Right ventricle myocardium superior (tissue), 1 donor: ENCODE measurements around the gene PSMC3. TPM values are rescaled to one million over a fixed set of nuclear protein-coding genes. Genes with fewer than 3 reads are reported as not detected.
A peak's percentile ranks its signal among the peaks of the same experiment; 100 is the strongest.

Experiments
- ATAC-seq: fragments of 200-7000 bp; cut with Tn5 transposase; one replicate; pipeline ENCODE4 v1.9.1; 2020; ENCODE audit warnings: mild to moderate bottlenecking; ENCODE audit not compliant: poor library complexity
- DNase-seq: peaks from one replicate; pipeline ENCODE4 v3.0.0-alpha.2; 2020
- intact Hi-C: fragments of 100-400 bp; cut with DNase I; formaldehyde crosslinking; loops from one replicate; pipeline ENCODE4 v1.11.2; 2022
- long read RNA-seq: library from polyadenylated mRNA; unstranded; transcript quantifications from one replicate; pipeline ENCODE4 v2.0.0, GENCODE V29; 2021
- total RNA-seq: library from RNA; stranded (reverse); fragmentation: NEBNext Ultra II Directional; extraction: Animal tissue kit (Norgen Biotek cat#: 25700); gene quantifications from one replicate; pipeline ENCODE4 v1.2.1, GENCODE V29; 2021
- donor health status: DM: no; HTN: yes; CAD: no; lungs with severe emphysema.

PSMC3 gene
- total RNA-seq, result 166 TPM
- long read RNA-seq, transcript PSMC3-212 (12 exons, 1,373 nt), result major isoform, 303 of 337 reads
- long read RNA-seq, partial matches to known transcripts, result 18 of 337 reads
- long read RNA-seq, other reads (novel, unspliced or antisense), result 16 of 337 reads

DNA sequence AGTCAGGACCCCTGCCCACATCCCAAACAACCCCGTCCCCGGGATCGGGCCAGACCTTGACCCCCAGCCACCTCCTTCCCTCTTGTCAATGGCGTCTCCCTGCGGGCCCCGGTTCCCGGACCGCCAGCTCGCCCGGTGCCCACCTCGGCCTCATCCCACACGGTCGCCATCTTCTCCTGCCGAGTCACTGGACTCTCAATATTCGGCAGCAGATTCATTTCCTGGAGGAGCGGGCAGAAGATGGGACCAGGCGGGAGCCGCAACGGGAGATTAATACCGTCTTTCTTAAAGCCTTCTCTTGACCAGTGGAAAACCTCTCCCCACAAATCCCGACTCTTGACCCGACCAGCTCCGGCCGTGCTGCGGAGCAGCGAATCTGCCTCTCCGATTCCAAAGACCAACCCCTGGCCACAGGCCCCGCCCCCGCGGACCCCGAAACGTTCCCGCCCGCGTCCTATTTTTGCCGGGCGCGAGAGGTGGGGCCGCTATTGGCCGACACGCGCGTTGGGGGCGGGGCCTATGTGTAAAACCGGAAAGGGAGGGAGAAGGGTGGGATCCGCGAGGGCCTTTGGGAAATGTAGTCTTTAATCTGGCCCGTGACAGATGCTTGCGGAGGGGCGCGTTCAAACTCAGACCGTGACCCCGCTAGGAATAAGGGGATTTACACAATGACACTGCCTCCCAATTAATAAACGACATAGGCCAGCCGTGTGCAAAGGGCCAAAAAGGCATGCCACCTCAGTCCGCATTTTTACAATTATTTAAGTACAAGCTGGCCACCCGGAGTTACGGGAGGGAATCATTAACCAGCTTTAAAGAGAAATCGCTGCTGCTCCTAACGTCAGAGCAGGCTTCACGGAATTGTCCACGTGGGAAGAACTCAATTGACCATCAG is at the start of gene PSMC3:
Gene PSMC3 (minus strand): TSS at position 378 of the 895 bp plus-strand sequence. CDS start 160 bp downstream, at position 218.
- intact Hi-C loops, result no loop called here

DNA sequence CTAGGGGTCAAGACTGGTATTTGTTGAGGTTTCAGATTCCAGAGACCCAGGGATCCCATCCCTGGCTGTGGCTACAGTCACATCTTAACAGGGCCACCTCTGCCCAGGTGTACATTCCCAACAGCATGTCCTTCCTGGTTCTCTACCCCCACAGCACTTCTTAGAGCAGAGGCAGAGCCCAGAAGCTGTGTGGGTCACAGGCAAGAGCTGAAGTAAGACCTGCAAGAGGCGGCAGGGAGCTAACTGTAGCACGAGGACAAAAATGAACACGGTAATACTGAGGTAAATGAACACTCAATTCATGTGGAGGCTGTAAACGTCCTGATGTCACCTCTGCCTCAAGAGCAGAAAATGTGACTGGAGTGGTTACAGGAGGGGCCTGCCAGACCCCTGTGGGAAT is 44.4 kb upstream of the PSMC3 start:
- intact Hi-C loops, result no loop called here
- no peak for ATAC-seq
- DNase-seq, result no peak

More for the DNA sequence above, at the start of gene PSMC3:
- ATAC-seq, result peak; percentile 99
- peak; percentile 99 for DNase-seq

GRCh38 chr11:47469361-47470179 is 43.3 kb upstream of the PSMC3 start:
- ATAC-seq (no peak), DNase-seq (no peak)
- intact Hi-C loops, result no loop called here

DNA sequence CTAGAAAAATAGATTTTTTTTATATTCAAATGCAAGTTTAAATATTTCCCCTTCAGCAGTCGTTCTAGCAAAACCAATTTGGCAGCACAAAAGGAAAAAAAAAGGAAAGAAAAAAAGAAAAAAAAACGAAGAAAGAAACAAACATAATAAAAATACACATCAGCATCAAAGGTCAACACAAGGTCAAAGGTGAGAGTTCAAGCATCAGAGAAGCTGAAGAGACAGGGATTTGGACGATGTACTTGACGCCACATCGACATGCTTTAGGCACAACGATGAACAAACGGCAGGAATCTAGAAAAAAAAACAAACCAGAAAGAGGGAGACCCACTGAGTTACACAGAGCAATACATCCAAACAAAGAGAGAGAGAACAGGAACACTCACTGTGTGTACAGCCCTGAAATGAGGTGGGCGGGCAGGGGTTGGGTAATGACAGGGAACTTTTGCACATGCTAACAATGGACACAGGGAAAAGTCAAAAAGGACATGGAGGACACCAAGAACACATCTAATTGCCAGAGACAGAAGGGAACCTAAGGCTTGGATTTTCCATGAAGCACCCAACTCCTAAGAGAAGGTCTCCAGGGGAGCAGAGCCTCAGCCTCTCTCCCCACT is 42.5 kb upstream of the PSMC3 start:
- DNase-seq (no peak), ATAC-seq (no peak)
- intact Hi-C loops, result no loop called here

- no peak for DNase-seq
- intact Hi-C loops, result no loop called here
- peak; percentile 10 for ATAC-seq
Observed at GRCh38 chr11:47467357-47467756, 41.1 kb upstream of the PSMC3 start.

GRCh38 chr11:47466701-47467250 is 40.5 kb upstream of the PSMC3 start:
- ATAC-seq (peak; percentile 66), DNase-seq (peak; percentile 64)
- intact Hi-C loops, result no loop called here

GRCh38 chr11:47466201-47466600 is 40.0 kb upstream of the PSMC3 start:
- ATAC-seq, result no peak
- intact Hi-C loops, result no loop called here
- no peak for DNase-seq

GRCh38 chr11:47464483-47464882 is 38.2 kb upstream of the PSMC3 start:
- DNase-seq (no peak), ATAC-seq (no peak)
- intact Hi-C loops, result no loop called here

GRCh38 chr11:47461876-47462275 is 35.6 kb upstream of the PSMC3 start:
- intact Hi-C loops, result no loop called here
- ATAC-seq (no peak), DNase-seq (no peak)

DNA sequence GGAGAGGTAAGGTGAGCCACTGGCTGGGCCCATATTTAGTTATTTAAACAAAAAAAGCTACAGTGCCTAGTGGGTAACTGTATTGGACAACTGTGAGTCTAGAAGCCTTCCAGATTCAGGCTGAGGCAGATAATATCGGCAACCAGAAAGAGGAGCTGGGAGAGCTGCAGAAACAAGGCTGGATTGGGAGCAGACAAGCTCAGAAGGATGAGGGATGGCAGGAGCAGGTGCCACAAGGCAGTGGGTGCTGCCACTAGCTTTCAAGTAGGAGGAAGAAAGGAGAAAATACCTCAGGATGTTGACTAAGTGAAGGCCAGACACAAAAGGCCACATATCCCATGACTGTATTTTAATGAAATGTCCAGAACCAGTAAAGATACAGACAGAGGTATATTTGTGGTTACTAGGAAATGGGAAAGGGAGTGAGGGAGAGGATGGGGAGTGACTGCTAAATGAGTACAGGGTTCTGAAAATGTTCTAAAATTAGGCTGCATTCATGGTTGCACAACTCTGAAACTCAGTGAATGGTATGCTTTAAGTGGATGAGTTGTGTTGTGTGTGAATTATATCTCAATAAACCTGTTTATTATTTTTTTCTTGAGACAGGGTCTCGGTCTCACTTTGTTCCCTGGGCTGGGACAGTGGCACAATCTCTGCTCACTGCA is 34.5 kb upstream of the PSMC3 start:
- DNase-seq (no peak), ATAC-seq (no peak)
- intact Hi-C loops, result no loop called here

- intact Hi-C loops, result loop anchor here (5.0 kb wide), 1 partner anchor 77 kb away; the partner anchor contains the start of gene SPI1
Observed at GRCh38 chr11:47454258-47454671, 28.0 kb upstream of the PSMC3 start.

DNA sequence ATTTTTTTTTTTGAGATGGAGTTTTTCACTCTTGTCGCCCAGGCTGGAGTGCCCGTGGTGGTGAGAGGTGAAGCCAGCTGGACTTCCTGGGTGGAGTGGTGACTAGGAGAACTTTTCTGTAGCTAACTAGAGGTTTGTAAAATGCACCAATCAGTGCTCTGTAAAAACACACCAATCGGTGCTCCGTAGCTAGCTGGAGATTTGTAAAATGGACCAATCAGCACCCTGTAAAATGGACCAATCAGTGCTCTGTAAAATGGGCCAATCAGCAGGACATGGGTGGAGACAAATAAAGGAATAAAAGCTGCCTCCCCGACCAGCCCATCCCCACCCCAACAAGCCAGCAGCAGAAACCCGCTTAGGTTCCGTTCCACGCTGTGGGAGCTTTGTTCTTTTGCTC is 27.1 kb upstream of the PSMC3 start:
- no peak for ATAC-seq
- intact Hi-C loops, result loop anchor here (5.0 kb wide), 1 partner anchor 76 kb away; the partner anchor contains the start of gene SPI1
- no peak for DNase-seq

More at GRCh38 chr11:47454258-47454671, 28.0 kb upstream of the PSMC3 start:
- DNase-seq, result peak; percentile 75
- peak; percentile 92 for ATAC-seq

GRCh38 chr11:47451990-47452389 is 25.8 kb upstream of the PSMC3 start:
- intact Hi-C loops, result loop anchor here (5.0 kb wide), 1 partner anchor 75 kb away; the partner anchor contains the start of gene SPI1
- DNase-seq (no peak), ATAC-seq (no peak)

- DNase-seq, result no peak
- ATAC-seq, result no peak
Observed at GRCh38 chr11:47451436-47451835, 25.2 kb upstream of the PSMC3 start.

GRCh38 chr11:47449541-47449940 is 23.3 kb upstream of the PSMC3 start:
- peak; percentile 7 for ATAC-seq
- intact Hi-C loops, result no loop called here
- DNase-seq, result no peak

More at GRCh38 chr11:47451436-47451835, 25.2 kb upstream of the PSMC3 start:
- intact Hi-C loops, result loop anchor here (5.0 kb wide), 1 partner anchor 74 kb away; the partner anchor contains the start of gene SPI1

DNA sequence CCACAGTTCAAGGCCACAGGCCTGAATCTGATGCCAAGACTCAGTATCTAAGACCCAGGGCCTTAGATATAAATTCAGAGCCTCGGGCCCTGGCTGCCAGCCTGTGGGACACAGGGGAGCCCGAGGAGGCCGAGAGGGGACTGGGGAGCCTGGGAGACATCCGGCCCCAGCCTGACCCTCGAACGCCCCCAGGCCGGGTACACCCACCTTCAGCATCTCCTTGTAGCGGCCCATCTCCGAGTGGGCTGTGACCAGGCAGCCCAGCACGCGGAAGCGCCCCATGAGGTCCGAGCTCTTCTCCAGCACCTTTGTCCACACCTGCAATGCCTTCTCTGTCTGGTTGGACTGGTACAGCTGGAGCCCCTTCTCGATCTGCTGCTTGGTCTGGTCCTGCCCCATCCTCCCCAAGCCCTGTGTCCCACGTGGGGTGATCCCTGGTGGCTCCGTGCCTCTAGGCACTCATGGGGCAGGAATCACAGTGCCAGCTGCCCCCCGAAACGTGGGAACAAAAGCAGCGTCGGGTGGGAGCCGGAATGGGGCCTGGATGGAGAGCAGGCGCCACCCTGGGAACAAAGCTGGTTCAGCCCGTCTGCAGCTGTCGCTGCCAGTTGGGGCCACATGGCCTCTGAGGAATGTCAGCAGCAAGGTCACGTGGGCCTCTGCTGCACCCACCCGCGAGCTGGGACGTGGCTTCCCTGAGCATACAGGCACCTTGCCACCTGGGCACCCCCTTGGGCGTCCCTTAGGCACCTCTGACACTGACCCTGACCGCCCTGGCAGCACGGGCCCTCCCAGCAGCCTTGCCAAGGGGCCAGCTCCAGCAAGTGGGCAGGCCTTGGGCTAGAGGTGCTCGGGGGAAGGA is 22.6 kb upstream of the PSMC3 start, which contains the start of gene RAPSN:
Gene RAPSN (minus strand): TSS at position 571 of the 862 bp plus-strand sequence. CDS start 172 bp downstream, at position 399.
- DNase-seq (peak; percentile 56), ATAC-seq (peak; percentile 88)
- intact Hi-C loops, result no loop called here

GRCh38 chr11:47447906-47448305 is 21.7 kb upstream of the PSMC3 start:
- intact Hi-C loops, result no loop called here
- ATAC-seq (no peak), DNase-seq (no peak)
